GM19463 (cell line): Measurements from ENCODE around the gene AAMP.
A peak's percentile ranks its signal among the peaks of the same experiment; 100 is the strongest.

Source experiments
- ATAC-seq: cut with Tn5 transposase; IDR thresholded peaks from one replicate; pipeline ENCODE4 v1.9.1; 2021; ENCODE audit warnings: mild to moderate bottlenecking, moderate library complexity; ENCODE audit not compliant: unreplicated experiment

The AAMP gene

GRCh38 chr2:218229239-218229638 lies 40.7 kb downstream of the AAMP start:
- ATAC-seq, result peak; percentile 83

GRCh38 chr2:218228366-218229090 lies 41.4 kb downstream of the AAMP start:
- no peak for ATAC-seq

DNA sequence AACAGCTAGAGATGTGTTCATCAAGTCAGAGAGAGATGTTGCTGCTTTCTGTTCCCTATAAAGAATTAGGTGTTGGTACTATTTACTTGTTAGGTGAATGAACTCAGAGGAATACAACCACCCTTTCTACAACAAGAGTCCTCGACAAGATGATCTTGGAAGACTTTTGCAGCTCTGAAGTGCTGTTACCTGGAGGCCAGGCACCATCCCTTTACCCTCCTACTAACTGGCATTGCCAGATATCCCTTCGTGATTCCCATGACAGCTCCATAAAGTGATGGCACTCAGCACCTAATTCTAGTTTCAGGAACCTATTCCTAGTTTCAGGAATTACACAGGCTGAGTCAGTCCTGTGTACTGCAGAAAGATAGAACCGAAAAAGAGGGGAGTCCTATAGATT lies 43.0 kb downstream of the AAMP start:
- no peak for ATAC-seq

DNA sequence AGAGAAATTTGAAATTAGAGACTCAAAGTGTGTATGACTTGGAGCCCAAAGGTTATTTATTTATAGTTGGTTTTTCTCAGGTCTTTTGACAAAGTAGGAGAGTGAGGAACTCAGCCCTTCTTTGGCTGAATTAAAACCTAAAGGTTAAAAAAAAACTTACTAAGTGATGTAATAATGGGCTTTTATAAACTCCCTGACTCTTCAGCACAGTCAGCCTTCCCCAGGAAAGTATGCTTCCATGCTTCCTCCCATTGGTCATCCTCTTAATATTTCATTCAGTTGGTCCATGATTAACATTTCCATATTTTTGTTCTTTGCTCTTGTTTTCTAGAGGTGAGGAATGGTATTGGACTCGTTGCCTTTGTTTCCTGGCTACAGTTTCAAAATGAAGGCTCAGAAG lies 45.8 kb downstream of the AAMP start:
- ATAC-seq, result no peak

GRCh38 chr2:218223046-218223445 lies 46.9 kb downstream of the AAMP start:
- ATAC-seq, result peak; percentile 17

DNA sequence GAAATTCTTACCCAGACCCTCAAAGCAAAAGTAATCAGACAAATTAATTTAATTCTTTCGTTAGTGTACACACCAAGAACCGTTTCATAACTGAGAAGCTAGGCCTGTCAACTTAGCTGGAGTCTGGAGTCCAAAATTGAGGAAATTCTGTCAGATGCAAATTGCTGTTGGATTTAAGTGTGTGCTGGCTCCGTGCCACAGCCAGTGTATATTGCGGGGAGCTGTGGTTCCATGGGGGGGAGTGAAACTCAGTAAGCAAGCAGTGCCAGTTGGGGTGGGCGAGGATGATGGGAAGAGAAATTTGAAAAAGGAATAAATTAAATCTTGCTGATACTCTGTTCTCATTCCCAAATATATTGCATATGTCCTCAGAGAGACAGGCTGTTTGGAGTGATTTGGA lies 48.9 kb downstream of the AAMP start:
- no peak for ATAC-seq

DNA sequence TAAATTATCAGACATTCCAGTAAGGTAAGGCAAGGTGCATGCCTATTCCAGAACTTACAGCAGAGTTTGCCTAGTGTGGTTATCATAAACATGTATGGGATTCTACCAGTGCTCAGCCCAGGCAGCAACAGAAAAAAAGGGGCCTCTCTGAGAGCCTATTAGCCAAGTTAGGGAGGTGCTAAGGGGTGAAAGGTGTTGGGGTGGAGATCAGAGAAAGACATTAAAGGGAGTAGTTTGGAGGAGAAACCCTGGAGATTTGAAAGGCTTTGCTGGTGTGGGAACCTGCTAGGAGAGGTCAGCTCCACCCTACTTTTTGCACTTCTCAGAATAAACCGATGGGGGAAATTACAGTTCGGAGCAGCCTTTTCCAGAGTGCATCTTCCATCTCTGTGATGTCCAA lies 50.0 kb downstream of the AAMP start:
- ATAC-seq, result no peak

GRCh38 chr2:218218268-218219185 lies 51.4 kb downstream of the AAMP start:
- ATAC-seq, result peak; percentile 40

DNA sequence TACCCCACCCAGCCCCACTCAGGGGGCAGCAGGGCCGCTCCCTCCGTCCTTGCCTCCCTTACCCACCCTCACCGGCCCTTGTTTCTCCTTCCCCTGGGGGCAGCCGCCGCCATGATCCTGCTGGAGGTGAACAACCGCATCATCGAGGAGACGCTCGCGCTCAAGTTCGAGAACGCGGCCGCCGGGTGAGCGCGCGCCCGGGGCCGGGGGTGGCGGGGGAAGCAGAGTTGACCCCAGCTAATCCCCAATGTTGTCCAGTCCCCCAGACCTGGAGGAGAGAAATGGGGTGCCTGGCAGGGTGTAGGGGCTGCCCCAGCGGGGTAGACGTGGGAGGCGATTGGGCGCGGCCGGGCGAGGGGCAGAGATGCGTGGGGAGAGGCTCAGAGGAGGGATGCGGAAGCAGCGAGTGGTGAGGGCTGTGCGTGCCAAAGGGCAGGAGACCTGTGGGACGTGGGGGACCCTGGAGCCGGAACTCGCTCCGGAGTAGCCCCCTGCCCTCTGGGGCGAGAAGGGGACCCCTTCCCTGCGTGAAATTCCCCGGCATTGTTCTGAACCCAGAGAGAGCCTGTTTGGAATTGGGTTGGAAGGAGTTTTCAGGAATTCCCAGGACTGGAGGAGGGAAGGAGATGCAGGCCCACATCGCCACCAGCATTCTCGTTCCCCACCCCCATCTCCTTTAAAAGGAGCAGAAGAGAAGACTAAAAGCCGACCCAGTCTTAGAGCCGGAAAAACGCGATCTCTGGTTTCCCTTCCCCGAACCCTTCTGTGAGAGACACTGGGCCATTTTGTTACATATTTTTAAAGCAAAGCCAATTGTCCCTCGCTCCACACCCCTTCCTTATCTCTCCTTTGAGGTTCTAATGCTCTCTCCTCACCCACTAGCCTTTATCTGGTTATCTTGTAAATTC lies 52.3 kb downstream of the AAMP start:
- ATAC-seq, result peak; percentile 41

GRCh38 chr2:218216674-218217359 lies 53.1 kb downstream of the AAMP start, which contains the start of gene ARPC2:
ARPC2 (plus strand) TSS chr2:218217189; CDS start chr2:218217471, 282 bp downstream.
- ATAC-seq, result peak; percentile 66

- no peak for ATAC-seq
Measured at GRCh38 chr2:218216336-218216673, 53.6 kb downstream of the AAMP start.
